NCI-H446 (cell line): ENCODE data around the gene TXNRD1.
"Not testable (repeated sequence)": the region's sequence is repeated elsewhere in the genome, so short reads cannot be mapped to it uniquely, and the experiment has no call there.

Experiments used
- DNase-seq, 2 experiments: peaks; one replicate each; lab custom pipeline; 2025; lab: John Stamatoyannopoulos, UW

Gene TXNRD1

GRCh38 chr12:104323899-104324298, 108.3 kb downstream of the TXNRD1 start:
- no peak for DNase-seq

DNA sequence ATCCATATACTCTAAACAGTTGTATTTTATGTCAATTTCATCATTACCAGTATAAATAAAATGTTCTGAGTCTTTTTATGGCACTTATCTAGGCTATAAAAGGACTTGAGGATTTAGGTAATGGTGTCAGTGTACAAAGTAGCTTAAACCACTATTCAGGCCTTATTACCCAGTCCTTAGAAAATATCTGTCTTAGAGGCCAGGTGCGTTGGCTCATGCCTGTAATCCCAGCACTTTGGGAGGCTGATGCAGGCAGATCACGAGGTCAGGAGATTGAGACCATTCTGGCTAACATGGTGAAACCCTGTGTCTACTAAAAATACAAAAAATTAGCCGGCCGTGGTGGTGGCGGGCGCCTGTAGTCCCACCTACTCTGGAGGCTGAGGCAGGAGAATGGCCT, 112.7 kb downstream of the TXNRD1 start:
- DNase-seq = not testable (repeated sequence)

- no peak for DNase-seq
Measured at GRCh38 chr12:104328790-104329189, 113.2 kb downstream of the TXNRD1 start.

GRCh38 chr12:104329707-104330532, 114.3 kb downstream of the TXNRD1 start:
- no peak for DNase-seq

DNA sequence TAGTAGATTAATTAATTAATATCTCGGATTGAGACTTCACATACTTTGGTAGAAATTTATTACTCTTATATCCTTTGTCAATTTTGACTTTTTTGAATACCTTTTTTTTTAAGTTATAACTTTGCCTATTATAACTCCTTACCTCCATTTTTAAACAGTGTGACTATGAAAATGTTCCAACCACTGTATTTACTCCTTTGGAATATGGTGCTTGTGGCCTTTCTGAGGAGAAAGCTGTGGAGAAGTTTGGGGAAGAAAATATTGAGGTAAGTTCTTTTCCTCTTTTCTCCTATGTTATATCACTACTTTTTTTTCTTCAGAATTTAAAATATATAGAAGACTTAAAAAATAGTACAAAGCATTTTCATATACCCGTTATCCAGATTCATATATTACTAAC, 115.8 kb downstream of the TXNRD1 start:
- no peak for DNase-seq

GRCh38 chr12:104332273-104332672, 116.7 kb downstream of the TXNRD1 start:
- DNase-seq = not testable (repeated sequence)

- no peak for DNase-seq
Measured at GRCh38 chr12:104333692-104334255, 118.2 kb downstream of the TXNRD1 start.

GRCh38 chr12:104334581-104334980, 119.0 kb downstream of the TXNRD1 start:
- peak in 1 of 2 experiments; percentile 5 for DNase-seq

- no peak for DNase-seq
Measured at GRCh38 chr12:104336115-104336514, 120.5 kb downstream of the TXNRD1 start.

DNA sequence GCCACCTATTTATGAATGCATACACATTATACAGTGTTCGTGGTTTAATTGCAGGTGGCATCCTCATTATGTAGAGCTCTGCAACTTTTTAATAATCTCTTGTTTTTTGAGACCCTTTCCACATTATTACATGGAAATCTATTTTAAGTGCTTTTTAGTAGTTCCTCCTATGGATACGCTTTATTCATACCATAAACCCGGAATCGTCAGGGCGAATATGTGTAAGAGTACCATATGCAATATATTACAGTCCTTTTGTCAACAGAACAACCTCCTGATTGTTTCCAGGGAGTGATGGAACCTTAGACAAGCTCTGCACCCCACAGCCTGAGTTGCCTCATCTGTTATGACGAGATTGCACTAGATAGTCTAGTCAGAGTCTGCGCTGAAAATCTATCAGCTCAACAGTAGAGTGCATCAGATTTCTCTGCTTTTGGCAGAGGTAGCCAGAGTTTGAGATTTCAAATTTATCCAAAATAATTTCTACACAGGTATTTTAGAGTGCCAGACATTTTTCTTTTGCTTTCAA, 121.5 kb downstream of the TXNRD1 start:
- no peak for DNase-seq

DNA sequence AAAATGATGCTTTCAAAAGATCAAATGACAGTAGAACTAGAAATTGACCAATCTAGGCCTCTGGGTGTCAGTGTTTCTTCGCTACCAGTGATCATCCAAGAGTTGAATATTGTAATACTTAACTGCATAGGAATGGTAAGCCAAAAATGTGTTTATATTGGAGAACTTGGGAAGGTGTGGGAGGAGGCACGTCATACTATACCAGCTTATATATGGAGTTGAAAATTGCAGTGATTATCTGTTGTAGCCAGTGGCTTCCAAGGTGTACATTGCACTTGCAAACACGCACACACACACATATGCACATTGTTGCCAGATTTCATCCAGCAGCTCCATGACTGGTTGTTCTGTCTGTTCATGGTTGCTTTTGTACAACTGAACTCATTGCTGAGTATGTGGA, 124.1 kb downstream of the TXNRD1 start:
- peak in 1 of 2 experiments; percentile 8 for DNase-seq

- no peak for DNase-seq
Measured at GRCh38 chr12:104340177-104340576, 124.6 kb downstream of the TXNRD1 start.

DNA sequence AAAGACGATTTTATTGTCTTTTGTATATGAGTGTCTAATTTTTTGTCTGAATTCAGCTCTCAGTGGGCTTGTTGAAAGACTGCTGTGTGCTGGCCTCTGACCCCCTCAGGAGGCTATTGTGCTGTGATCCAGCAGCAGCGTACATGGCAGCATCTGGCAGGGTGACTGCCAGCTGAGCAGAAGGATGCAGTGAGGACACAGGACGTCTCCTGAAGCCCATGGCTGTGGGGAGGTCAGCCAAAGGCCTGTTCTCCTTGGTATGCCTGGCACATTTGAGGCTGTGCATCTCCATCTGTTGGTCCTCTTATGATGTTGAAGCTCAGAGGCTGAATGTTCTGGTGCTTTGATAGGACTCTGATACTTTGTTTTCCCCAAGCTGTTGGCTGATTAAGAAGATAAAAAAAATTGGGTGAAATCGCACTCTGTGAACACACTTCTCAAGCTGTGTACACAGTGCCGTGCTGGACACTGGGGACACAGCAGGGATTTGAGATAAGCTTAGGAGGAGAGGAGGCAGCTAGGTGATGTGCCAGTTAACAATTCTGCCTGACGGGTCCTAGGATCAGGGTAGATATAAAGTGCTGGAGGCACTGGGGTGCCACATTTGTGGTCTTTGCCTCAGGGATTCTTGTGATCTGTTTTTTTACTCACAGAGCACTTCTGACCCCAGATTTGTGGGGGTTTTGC, 125.5 kb downstream of the TXNRD1 start:
- DNase-seq = peak in 1 of 2 experiments; percentile 43

DNA sequence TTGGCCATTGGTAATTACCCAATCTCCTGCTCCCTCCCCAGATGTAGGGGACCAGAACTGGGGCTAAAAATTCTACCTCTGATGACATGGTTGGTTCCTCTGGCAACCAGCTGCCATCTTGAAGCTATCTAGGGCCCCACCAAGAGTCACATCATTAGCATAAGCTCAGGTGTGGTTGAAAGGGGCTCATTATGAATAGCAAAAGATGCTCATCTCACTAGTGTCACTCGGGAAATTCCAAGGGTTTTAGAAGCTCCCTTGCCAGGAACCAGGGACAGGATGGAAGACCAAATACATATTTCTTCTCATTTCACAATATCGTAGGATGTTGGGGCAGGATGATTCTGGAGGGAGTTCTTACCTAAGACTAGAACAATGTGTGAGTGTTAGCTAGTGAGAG, 126.6 kb downstream of the TXNRD1 start:
- DNase-seq = no peak

DNA sequence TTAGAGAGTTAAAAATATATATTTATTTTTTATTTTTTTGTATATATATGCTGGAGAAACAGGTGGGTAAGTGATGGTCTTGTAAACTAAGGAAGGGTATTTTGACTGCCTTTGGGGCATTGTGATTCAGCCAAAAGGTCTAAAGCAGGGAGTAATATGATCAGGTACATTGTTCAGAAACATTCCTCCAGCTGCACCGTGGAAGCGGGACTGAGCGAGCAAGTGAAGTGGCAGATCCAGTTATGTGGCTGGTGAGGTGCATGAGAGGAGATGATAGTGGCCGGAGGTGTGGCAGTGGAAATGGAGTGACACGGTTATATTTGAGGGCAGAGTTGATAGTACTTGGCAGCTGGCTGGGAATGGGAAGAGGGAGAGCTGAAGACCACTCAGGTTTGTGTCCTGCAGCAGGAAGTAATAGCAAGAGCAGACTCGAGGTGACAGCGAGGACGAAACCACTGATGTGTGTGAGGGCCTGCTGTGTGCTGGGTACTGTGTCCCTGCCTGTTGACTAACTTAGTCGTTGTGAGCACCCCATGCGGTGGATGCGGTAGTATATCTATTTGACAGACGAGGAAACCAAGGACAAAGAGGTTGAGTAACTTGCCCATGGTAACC, 127.2 kb downstream of the TXNRD1 start:
- no peak for DNase-seq

GRCh38 chr12:104344682-104345081, 129.1 kb downstream of the TXNRD1 start:
- no peak for DNase-seq

DNA sequence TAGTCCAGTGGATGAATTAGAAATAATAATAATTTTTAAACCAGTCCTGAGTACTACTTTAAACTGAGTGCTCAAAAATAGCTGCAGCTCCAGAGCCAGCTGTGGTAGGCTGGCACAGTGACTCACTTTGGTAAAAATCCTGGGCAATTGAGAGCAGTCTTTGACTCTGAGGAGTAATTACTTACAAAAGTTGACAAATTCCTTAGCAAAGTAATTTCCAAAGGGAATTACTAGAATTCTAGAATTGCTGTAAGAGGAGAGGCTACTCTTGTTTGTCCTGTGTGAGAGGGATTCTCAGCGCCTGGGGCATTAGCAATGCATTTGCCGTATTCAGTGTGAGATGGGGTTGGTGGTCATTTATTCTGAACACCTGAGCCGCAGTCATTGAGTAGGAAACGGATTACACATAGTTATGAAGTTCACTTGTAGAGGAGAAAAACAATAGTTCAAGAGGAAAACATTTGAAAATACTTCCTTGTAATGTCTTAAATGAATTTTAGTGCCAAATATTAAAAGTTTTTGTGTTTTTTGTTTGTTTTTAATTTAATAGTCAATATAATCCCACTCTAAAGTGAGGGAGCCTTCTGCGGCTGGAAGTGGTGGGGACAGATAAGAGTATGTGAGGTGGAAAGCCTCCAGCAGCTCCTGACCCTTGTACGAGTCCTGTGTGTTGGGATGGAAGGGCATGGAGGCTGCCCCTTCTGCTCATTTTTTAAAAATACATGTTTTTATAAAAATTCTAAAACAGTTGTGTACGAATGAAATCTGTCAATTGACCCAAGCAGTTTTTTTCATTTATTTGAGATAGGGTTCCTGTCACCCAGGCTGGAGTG, 129.9 kb downstream of the TXNRD1 start:
- no peak for DNase-seq

GRCh38 chr12:104347374-104348075, 131.9 kb downstream of the TXNRD1 start:
- DNase-seq = no peak

DNA sequence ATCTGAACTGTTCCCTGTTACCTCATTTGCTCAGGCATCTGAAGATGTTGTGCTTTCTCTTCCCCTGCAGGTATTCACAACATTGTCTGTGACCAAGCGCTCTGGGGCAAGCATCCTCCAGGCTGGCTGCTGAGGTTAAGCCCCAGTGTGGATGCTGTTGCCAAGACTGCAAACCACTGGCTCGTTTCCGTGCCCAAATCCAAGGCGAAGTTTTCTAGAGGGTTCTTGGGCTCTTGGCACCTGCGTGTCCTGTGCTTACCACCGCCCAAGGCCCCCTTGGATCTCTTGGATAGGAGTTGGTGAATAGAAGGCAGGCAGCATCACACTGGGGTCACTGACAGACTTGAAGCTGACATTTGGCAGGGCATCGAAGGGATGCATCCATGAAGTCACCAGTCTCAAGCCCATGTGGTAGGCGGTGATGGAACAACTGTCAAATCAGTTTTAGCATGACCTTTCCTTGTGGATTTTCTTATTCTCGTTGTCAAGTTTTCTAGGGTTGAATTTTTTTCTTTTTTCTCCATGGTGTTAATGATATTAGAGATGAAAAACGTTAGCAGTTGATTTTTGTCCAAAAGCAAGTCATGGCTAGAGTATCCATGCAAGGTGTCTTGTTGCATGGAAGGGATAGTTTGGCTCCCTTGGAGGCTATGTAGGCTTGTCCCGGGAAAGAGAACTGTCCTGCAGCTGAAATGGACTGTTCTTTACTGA, 132.9 kb downstream of the TXNRD1 start:
- no peak for DNase-seq

DNA sequence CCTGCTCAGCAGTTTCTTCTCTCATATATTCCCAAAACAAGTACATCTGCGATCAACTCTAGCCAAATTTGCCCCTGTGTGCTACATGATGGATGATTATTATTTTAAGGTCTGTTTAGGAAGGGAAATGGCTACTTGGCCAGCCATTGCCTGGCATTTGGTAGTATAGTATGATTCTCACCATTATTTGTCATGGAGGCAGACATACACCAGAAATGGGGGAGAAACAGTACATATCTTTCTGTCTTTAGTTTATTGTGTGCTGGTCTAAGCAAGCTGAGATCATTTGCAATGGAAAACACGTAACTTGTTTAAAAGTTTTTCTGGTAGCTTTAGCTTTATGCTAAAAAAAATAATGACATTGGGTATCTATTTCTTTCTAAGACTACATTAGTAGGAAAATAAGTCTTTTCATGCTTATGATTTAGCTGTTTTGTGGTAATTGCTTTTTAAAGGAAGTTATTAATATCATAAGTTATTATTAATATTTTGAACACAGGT, 133.5 kb downstream of the TXNRD1 start:
- no peak for DNase-seq
